H1 (cell line): ENCODE measurements around the gene CKB. TPM values are rescaled to one million over a fixed set of nuclear protein-coding genes. Genes with fewer than 3 reads are reported as not detected.

Experiments
- ATF3 ChIP-seq: IDR thresholded peaks from 2 replicates; pipeline ENCODE4 v1.6.1; 2011; ENCODE audit warnings: low read depth, mild to moderate bottlenecking, low read length; ENCODE audit not compliant: insufficient read depth
- CHD1 ChIP-seq: IDR thresholded peaks from 2 replicates; pipeline ENCODE4 v1.6.1; 2012; ENCODE audit warnings: low read depth, low read length, improper control_type of control experiment
- JUND ChIP-seq: IDR thresholded peaks from 2 replicates; pipeline ENCODE4 v1.6.1; 2011; ENCODE audit warnings: mild to moderate bottlenecking, improper control_type of control experiment, low read length
- MAFK ChIP-seq: IDR thresholded peaks from 2 replicates; pipeline ENCODE4 v1.6.1; 2012; ENCODE audit warnings: low read depth, mild to moderate bottlenecking, improper control_type of control experiment, low read length
- RFX5 ChIP-seq: IDR thresholded peaks from 2 replicates; pipeline ENCODE4 v1.6.1; 2011; ENCODE audit warnings: low read depth, low read length, improper control_type of control experiment, borderline replicate concordance
- RNF2 ChIP-seq: fragments of 200-900, 300-1000 bp; sonication (generic); IDR thresholded peaks from 2 replicates; pipeline ENCODE4 v1.7.1; 2016; ENCODE audit warnings: borderline replicate concordance, low read depth, mild to moderate bottlenecking, antibody characterized with exemption, low read length; ENCODE audit not compliant: poor library complexity, severe bottlenecking; ENCODE audit errors: missing control alignments
- SIN3A ChIP-seq, 2 experiments: IDR thresholded peaks in 1 of 2; conservative IDR thresholded peaks in 1 of 2; 2 replicates each; pipeline ENCODE4 v1.6.1; 2011 to 2012; ENCODE audit warnings: low read length in 2 of 2, improper control_type of control experiment in 1 of 2, low read depth in 1 of 2, mild to moderate bottlenecking in 1 of 2
- polyA plus RNA-seq, 7 experiments: library from polyadenylated mRNA; depleted of rRNA in 3 of 7; stranded (reverse) in 5 of 7; unstranded in 2 of 7; fragments of >200 nt in 5 of 7; fragments of 200-250 nt in 2 of 7; gene quantifications; 1 replicate in 5 of 7; 2 replicates in 1 of 7; 4 replicates in 1 of 7; pipeline versions ENCODE4 v1.2.1 to v1.2.3, GENCODE V29; 2011 to 2013; ENCODE audit warnings: missing spikeins in 2 of 7, mixed read lengths in 2 of 7
- total RNA-seq: library from RNA; stranded (reverse); fragmentation: NEBNext Ultra II Directional; extraction: Animal tissue kit (Norgen Biotek cat#: 25700); gene quantifications from 2 replicates; pipeline ENCODE4 v1.2.1, GENCODE V29; 2021

The CKB gene
- total and polyA plus RNA-seq, 2 of the 8 experiments (the other 6 are each of a cell fraction or from before 2014, with no cell fraction given) = 538 to 950 TPM

GRCh38 chr14:103559766-103560165 lies 37.1 kb upstream of the CKB start (continued):
- no peak for TF ChIP-seq JUND
- TF ChIP-seq ATF3 = no peak
- TF ChIP-seq RNF2 = no peak
- no peak for TF ChIP-seq SIN3A (conservative IDR thresholded peaks at IDR 0.05 in 1 of 2, IDR thresholded peaks at IDR 0.05 in 1 of 2; ENCODE audit: low read depth in 1 of 2, low read length in 2 of 2)
- TF ChIP-seq CHD1 = no peak
- TF ChIP-seq RFX5 = no peak
- no peak for TF ChIP-seq MAFK
